HG02981 (cell line): ENCODE results near the gene PRKCA.

ENCODE experiments used
- ATAC-seq: cut with Tn5 transposase; IDR thresholded peaks from one replicate; pipeline ENCODE4 v1.9.1; 2021; ENCODE audit warnings: mild to moderate bottlenecking, moderate library complexity; ENCODE audit not compliant: unreplicated experiment

PRKCA gene

GRCh38 chr17:66508896-66509844 is 206.8 kb downstream of the PRKCA start:
- ATAC-seq = no peak

DNA sequence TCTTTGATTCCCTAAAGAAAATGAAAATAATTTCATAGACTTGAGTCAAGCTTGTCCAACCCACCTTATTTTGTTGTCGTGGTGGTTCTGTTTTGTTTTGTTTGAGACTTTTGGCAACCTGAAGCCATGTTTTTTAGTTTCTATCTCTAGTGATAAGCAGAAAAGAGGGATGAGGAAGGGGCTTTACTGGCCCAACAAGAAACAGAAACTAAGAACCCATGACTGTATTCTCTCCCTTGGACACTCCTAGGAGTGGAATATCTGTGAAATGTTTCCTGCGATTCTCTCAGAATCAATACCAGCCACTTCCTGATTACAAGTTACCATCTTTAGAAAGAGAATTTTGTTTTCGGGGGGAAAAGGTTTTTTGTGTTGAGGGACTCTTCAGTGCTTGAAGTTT is 207.5 kb downstream of the PRKCA start:
- ATAC-seq = no peak

DNA sequence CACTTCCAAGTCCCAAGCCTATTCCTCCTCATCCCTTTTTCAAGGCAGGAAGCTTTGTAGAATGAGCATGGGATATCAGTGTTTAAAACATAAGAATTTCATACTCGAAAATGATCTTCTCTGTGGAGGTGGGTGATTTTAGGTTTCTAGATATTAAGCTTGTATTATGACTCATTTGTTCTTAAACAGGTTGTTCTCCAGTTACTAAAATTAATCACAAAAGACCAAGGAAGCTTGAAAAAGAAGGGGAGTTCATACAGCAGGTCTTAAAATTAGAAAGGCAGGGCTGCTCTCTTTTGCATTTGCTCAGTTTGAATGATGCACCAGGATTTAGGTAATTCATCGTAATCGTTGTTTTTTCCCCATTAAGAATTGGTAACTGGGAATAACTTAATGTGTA is 208.7 kb downstream of the PRKCA start:
- no peak for ATAC-seq

DNA sequence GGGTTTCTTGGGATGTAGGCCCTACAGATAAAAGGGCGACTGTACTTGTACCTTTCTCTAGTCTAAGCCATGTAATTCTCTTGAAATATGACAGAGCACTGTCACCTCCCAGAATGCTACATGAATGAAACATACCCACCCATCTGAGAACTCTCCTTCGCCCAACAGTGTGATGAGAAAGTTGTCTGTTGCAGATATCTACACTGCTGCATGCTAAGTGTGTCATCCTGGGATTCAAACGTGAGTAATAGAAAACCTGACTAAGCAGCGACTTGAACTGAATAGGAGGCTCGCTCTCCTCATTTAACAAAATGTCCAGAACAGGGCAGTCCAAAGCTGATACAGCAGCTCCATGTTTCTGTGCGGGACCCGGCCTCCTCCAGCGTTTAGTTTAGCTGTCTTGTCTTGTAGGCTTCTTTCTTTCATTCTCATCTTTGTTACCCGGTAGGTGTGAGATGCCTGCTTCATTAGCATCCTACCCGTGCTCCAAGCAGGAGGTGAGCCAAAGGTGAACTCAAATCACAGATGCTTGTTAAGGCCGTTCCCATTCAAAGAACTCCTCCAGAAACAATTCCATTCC is 211.9 kb downstream of the PRKCA start:
- ATAC-seq = no peak

- no peak for ATAC-seq
These were observed 213.6 kb downstream of the PRKCA start for GRCh38 chr17:66515974-66516373.

DNA sequence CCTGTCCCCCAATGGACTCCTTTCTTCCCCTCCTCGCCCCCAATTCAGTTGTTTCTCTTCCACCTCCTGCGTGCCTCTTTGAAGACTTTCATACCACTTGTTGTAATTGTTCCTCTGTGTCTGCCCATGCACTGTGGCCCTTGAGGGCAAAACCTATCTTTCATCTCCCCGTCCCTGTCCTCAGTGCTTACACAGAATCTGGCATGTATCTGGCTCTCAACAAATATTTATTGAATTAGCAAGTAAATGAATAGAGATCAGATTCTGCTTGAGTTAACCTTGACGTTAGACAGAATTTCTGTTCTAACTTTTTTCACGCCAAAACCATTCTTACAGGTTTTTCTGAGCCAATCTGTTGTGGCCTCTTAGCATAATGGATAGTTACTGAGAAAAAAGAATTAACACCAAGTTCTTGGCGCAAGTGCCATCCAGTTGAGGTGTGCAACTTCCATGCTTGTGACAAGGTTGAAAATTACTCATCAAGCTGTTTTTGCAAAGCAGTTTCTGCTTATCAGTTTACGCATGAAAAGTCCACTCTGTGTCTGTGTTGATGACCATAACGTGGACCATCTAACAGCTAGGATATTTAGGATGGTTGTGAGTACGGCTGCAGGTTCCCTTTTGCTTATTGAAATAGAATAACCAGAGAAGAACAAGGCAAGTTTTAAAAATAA is 215.1 kb downstream of the PRKCA start:
- no peak for ATAC-seq

DNA sequence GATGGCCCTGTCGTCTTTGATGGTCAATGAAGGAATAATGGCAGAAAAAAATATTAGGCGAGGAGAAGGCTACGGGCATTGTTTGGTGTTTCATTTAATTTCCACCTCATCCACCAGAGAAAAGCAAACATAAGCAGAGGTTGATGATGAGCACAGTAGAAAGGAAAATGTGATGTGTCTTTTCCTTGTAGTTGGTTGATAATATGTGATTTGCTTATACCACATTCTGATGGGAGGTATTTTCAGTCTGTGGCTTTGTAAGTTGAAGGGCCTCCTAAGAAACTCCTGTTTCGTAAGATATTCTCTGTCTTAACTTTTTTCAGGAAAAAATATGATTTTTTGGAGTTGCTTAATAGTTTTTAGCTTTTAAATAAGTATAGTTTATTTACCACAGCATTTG is 215.7 kb downstream of the PRKCA start:
- ATAC-seq = no peak

DNA sequence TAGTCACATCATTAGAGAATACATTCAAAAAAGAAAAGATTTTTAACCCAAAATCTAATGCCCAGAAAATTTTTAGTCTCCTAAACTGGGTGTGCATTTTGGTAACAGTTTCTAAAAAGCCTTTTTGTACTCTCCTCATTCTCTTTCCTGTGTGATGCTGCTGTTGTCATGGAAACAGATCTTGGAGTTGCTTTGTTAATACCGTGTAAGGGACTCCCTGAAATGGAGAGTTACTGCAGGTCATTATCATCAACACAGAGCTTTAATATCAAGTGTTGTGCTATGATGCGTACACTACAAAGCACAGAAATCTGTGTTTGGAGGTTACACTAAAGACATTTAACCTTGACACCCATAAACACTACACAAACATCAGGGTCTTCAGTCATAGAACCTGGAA is 216.3 kb downstream of the PRKCA start:
- ATAC-seq = no peak

- ATAC-seq = no peak
These were observed 216.7 kb downstream of the PRKCA start for GRCh38 chr17:66519154-66519553.

- no peak for ATAC-seq
These were observed 218.6 kb downstream of the PRKCA start for GRCh38 chr17:66520999-66521398.

GRCh38 chr17:66522591-66523272 is 220.3 kb downstream of the PRKCA start:
- no peak for ATAC-seq

DNA sequence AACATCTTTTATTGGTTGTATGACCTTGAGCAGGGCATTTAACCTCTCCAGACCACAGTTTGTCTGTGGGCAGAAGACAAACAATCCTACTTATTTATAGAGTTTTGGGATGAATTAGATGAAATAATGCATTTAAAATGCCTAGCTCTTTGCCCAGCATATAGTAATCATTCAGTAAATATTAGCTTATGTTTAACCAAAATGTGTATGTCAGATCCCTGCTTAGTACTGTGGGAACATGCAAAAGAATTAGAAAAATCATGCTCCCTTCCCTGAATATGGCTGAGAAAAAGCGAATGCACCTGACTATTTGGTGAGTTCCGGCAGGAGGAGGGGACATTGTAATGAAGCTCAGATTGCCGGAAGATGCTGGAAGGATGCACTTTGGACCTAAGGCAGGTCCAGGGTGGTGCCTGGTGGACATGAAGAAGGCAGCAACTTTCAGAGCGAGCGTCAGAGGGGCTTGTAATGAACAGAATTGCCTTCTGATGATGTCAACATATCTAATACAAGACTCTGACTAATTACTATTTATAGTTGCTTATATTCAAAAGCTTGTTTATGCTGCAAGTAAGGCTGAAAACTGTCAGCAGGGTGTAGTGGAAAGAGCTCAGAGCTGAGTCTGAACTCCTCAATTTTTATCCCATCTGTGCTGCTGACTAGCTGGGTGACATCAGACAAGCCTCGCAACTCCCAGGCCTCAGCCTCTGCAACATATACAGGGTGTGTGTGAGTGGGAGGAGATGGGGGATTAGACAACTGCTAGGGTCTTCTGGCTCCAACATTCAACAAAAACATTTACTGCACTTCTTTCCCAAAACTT is 221.2 kb downstream of the PRKCA start:
- ATAC-seq = no peak

- no peak for ATAC-seq
These were observed 222.5 kb downstream of the PRKCA start for GRCh38 chr17:66524877-66525276.

- no peak for ATAC-seq
These were observed 222.9 kb downstream of the PRKCA start for GRCh38 chr17:66525338-66525737.

DNA sequence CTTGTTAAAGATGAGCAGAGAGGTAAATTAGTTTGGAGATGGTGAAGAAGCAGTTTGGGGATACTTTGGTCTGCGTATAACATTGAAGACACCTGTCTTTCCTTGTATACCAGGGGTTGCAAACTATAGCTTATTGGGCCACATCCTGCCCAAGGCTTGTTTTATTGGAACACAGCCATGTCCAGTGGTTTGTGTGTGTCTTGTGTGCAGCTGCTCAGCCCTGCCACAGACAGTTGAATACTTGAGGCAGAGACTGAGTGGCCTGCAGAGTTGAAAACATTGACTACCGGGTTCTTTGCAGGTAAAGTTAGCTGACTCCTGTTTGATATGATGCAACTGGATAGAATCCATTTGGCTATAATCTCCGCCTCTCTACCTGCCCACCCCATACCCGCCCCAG is 224.4 kb downstream of the PRKCA start:
- ATAC-seq = no peak

GRCh38 chr17:66527335-66527734 is 224.9 kb downstream of the PRKCA start:
- ATAC-seq = no peak

DNA sequence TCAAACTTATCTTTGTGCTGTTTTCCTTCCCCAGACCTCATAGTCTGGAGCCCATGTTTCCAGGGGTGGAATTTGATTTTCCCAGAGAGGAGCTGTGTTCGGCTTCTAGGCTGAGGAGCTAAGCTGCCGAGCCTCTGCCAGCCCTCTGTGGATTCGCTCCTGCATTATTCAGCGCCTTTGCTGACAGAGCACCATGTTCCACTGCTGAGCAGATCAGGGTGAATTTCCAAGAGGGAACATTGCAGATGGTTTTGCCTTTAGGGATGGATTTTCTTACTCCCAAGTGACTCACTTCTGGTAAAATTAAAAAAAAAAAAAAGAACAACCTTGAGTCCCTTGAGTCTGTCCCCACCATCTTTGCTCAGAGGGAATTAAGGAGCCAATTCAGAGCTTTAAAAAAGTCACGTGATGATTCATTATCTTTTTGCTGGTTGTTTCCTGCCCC is 229.5 kb downstream of the PRKCA start:
- no peak for ATAC-seq

GRCh38 chr17:66533572-66533971 is 231.2 kb downstream of the PRKCA start:
- ATAC-seq = no peak

DNA sequence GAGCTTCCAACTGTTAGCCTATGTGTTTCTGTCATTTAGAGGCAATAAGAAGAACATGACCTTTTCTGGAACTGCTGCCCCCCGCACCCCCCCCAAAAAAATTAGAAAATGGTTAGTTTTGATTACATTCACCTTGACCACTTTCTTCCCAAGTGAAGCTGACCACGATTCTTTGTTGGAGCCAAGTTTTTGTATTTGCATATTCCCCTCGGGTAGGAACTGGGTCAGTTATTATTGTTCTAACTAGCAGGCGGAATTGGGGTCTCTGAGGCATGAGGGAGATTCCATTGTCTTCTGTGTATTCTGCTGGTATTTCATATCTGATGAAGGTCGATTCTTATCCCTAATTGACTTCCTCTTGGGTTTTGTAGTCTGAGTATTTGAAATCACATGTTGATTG is 231.6 kb downstream of the PRKCA start:
- no peak for ATAC-seq

DNA sequence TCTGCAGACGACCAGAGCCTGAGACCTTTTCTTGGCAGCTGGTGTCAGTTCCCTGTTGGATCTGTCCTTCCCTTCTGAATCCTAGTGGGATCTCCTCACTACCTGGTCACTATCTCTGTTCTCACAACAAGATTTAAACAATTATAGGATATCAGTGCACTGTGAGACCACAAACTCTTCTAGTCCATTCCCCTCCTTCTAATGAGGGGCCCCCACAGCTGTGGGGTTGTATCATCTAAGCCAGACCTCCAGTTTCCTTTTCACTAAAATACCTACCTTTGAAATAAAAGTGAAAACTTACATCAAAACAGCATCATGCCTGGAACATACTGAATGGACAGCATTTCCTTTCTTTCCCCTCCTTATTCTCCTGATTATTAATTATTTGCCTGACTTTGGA is 233.2 kb downstream of the PRKCA start:
- ATAC-seq = no peak
